ENCODE measurements around the gene P4HTM.
A peak's percentile ranks its signal among the peaks of the same experiment; 100 is the strongest.

The P4HTM gene

GRCh38 chr3:49012441-49013017 is 22.5 kb downstream of the P4HTM start:
- DNase-seq = no peak

GRCh38 chr3:49013113-49013737 is 23.2 kb downstream of the P4HTM start:
- DNase-seq = no peak

GRCh38 chr3:49013738-49014660 is 24.0 kb downstream of the P4HTM start:
- DNase-seq = peak; percentile 19

GRCh38 chr3:49015072-49015471 is 25.0 kb downstream of the P4HTM start:
- DNase-seq = no peak

GRCh38 chr3:49015765-49016164 is 25.7 kb downstream of the P4HTM start:
- no peak for DNase-seq

- no peak for DNase-seq
Observed at GRCh38 chr3:49016414-49017228, 26.6 kb downstream of the P4HTM start.

GRCh38 chr3:49017229-49017970 is 27.4 kb downstream of the P4HTM start:
- no peak for DNase-seq

GRCh38 chr3:49017971-49018706 is 28.1 kb downstream of the P4HTM start, which contains the start of gene DALRD3:
TSS of gene DALRD3 (minus strand) at chr3:49018580. CDS start at chr3:49018564, 16 bp downstream.
- DNase-seq = peak; percentile 62

GRCh38 chr3:49018707-49019006 is 28.6 kb downstream of the P4HTM start:
- peak; percentile 59 for DNase-seq

- DNase-seq = peak; percentile 8
Observed at GRCh38 chr3:49019941-49020329, 29.9 kb downstream of the P4HTM start.

GRCh38 chr3:49020330-49021212 is 30.5 kb downstream of the P4HTM start:
- DNase-seq = no peak

GRCh38 chr3:49021213-49021812 is 31.3 kb downstream of the P4HTM start:
- DNase-seq = peak; percentile 97

- peak; percentile 97 for DNase-seq
Observed at GRCh38 chr3:49021813-49022687, 32.0 kb downstream of the P4HTM start, which contains the start of gene NDUFAF3. TSS of gene NDUFAF3 (plus strand) at chr3:49022121. CDS start at chr3:49022145, 24 bp downstream.

- no peak for DNase-seq
Observed at GRCh38 chr3:49022688-49023171, 32.7 kb downstream of the P4HTM start.

- no peak for DNase-seq
Observed at GRCh38 chr3:49023775-49024174, 33.7 kb downstream of the P4HTM start.

- DNase-seq = no peak
Observed at GRCh38 chr3:49024449-49024848, 34.4 kb downstream of the P4HTM start.

GRCh38 chr3:49025005-49025792 is 35.2 kb downstream of the P4HTM start:
- DNase-seq = no peak
